ENCODE measurements around the gene CPNE2. TPM values are rescaled to one million over a fixed set of nuclear protein-coding genes. Genes with fewer than 3 reads are reported as not detected.
"Not testable (repeated sequence)": the region's sequence is repeated elsewhere in the genome, so short reads cannot be mapped to it uniquely, and the experiment has no call there.

CPNE2 gene
- total RNA-seq, 1 experiment from 2014 or later: 35.2 TPM

DNA sequence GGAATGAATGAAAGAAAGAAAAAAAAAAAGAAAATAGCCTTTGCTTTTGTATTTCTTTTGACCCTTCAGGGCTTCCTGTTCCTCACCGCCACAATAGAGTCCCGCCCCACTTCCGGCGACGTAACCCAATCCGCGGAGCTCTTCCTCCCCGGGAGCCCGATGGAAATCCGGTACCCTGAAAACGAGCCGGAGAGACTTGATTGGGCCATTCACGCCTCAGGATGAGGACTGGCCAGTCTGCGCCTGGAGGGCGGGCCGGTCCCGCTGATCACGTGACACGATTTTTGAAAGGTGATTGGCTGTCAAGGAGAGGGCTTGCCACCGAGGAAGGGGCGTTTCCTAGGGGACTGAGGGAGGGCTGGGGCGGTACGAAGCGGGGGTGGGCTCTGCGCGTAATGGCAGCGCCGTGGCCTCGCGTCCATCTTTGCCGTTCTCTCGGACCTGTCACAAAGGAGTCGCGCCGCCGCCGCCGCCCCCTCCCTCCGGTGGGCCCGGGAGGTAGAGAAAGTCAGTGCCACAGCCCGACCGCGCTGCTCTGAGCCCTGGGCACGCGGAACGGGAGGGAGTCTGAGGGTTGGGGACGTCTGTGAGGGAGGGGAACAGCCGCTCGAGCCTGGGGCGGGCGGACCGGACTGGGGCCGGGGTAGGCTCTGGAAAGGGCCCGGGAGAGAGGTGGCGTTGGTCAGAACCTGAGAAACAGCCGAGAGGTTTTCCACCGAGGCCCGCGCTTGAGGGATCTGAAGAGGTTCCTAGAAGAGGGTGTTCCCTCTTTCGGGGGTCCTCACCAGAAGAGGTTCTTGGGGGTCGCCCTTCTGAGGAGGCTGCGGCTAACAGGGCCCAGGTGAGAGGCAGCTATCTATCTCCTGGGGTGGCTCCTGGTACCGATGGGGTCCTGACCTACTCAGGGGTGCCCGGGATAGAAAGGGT is 93.8 kb downstream of the CPNE2 start, which contains the start of the genes PSME3IP1 and RSPRY1:
Gene PSME3IP1, minus strand, starts transcription at position 95 of the 927 bp plus-strand sequence. CDS start 12,185 bp downstream, outside the sequence.
Gene RSPRY1, plus strand, starts transcription at position 385 of the 927 bp plus-strand sequence. CDS start 18,330 bp downstream, outside the sequence.
- POLR2A ChIA-PET (ENCODE audit: unreplicated experiment): interaction anchor here (0.5 to 1.0 kb wide), 13 partner anchors 8 to 295 kb away, joined by 3 to 13 read pairs (median 7); partner anchors contain the start of genes ARL2BP and POLR2C
- H3K9me3 ChIP-seq (ENCODE audit: insufficient read depth, low read depth): no peaks in the 10 kb centered on the region
- peak within 1 kb of the TSS; percentile 89 for H2AFZ ChIP-seq
- DNase-seq: peak; percentile 97 to 99
- peaks cover 44% of the 10 kb centered on the region for H3K4me1 ChIP-seq (replicated peaks; ENCODE audit: insufficient read depth)
- H3K4me2 ChIP-seq: peak within 1 kb of the TSS; percentile 96
- H3K27ac ChIP-seq: peak within 1 kb of the TSS; percentile 64
- TSS peak; percentile 29 for BruUV-seq (replicated peaks)
- no peaks in the 10 kb centered on the region for H3K9me2 ChIP-seq (ENCODE audit: insufficient read depth)
- H3K27me3 ChIP-seq (ENCODE audit: insufficient read depth, low read depth): no peaks in the 10 kb centered on the region
- CTCF ChIA-PET: interaction anchor here (0.7 to 1.4 kb wide), 2 partner anchors 114 to 929 kb away, joined by 7 to 14 read pairs; no protein-coding TSS in a partner anchor
- peaks cover 96% of the 10 kb centered on the region for H3K79me2 ChIP-seq (ENCODE audit: low read depth)
- peak within 1 kb of the TSS; percentile 86 for H3K4me3 ChIP-seq
- intact Hi-C loops (cut with micrococcal nuclease; ENCODE audit: unreplicated experiment): loop anchor here (1.0 to 5.0 kb wide), 3 partner anchors 59 to 231 kb away; partner anchors contain the start of gene ARL2BP
- no peak for TF ChIP-seq EZH2 (IDR thresholded peaks at IDR 0.05; ENCODE audit: low read depth)
- TF ChIP-seq, protein P1, sequence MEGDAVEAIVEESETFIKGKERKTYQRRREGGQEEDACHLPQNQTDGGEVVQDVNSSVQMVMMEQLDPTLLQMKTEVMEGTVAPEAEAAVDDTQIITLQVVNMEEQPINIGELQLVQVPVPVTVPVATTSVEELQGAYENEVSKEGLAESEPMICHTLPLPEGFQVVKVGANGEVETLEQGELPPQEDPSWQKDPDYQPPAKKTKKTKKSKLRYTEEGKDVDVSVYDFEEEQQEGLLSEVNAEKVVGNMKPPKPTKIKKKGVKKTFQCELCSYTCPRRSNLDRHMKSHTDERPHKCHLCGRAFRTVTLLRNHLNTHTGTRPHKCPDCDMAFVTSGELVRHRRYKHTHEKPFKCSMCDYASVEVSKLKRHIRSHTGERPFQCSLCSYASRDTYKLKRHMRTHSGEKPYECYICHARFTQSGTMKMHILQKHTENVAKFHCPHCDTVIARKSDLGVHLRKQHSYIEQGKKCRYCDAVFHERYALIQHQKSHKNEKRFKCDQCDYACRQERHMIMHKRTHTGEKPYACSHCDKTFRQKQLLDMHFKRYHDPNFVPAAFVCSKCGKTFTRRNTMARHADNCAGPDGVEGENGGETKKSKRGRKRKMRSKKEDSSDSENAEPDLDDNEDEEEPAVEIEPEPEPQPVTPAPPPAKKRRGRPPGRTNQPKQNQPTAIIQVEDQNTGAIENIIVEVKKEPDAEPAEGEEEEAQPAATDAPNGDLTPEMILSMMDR (conservative IDR thresholded peaks at IDR 0.05): no peak
- H4K20me1 ChIP-seq (ENCODE audit: insufficient read depth): no peaks in the 10 kb centered on the region; the same call in 1 of the 2 replicates
- peaks cover 16% of the 10 kb centered on the region; the same call in 1 of the 2 replicates for H3F3A ChIP-seq (ENCODE audit: insufficient read depth, low read depth)
- H3K36me3 ChIP-seq (ENCODE audit: low read depth): 0 out of 2 replicates have a peak, but pooled peaks cover 3% of the 10 kb centered on the region

DNA sequence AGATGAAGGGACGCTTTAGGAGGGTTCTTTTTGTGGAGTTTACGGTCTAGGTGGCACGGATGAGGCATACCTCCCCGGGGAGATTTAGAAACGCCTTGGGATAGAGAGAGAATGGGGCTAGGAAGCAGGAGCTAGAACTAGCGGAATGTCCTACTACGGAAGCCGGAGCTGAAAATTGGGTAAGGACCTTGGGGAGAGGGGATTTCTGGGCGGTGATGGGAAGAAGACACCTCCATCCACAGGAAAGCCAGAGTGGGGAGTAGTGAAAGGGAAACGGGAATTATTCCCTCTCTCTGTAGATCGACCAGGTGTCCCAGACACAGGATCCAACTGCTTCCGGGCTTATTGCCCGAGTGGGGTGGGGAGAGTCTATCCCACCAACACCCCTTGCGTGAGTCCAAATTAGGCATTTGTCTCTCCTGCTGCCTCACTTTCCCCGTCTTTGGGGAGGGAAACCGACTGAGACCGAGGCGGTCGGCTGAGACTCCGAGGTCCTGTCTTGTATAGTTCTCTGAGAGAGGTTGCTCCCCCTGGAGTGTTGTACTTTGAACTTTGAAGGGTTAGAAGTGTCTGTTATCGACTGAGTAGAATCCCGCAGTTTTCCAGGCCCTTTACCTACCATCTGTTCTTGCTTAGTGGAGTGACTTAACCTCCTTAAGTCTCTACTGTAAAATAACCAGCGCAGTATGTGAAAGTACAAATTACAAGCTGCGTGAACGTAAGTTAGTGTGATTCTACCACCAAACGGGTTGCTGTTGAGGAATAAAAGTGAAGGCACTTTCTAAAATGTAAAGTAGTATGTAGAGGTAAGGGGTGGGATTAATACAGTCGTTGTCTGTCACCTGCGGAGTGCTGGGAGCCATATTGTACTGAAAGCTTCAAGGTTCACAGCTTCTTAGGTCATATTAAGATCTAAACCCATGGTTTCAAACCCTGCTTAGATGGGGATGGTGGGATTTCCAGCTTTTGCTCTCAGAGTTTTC is 94.8 kb downstream of the CPNE2 start:
- H3K27me3 ChIP-seq (ENCODE audit: insufficient read depth, low read depth): no peaks in the 10 kb centered on the region
- intact Hi-C loops (cut with micrococcal nuclease; ENCODE audit: unreplicated experiment): loop anchor here (1.0 to 5.0 kb wide), 3 partner anchors 58 to 230 kb away; partner anchors contain the start of gene ARL2BP
- H3K9me2 ChIP-seq (ENCODE audit: insufficient read depth): no peaks in the 10 kb centered on the region
- no peaks in the 10 kb centered on the region for H3K36me3 ChIP-seq (ENCODE audit: low read depth)
- peak overlapping the region; percentile 75 for H3K4me3 ChIP-seq
- ChIA-PET POLR2A (ENCODE audit: unreplicated experiment) (interaction anchor here (0.6 kb wide), 1 partner anchor 1123 kb away, joined by 9 read pairs; no protein-coding TSS in a partner anchor), CTCF (interaction anchor here (0.5 to 1.4 kb wide), 3 partner anchors 57 to 113 kb away, joined by 3 to 7 read pairs (median 4); no protein-coding TSS in a partner anchor)
- peaks cover 96% of the 10 kb centered on the region for H3K79me2 ChIP-seq (ENCODE audit: low read depth)
- peak overlapping the region; percentile 96 for H3K4me2 ChIP-seq
- BruUV-seq (replicated peaks): no TSS peak
- H4K20me1 ChIP-seq (ENCODE audit: insufficient read depth): no peaks in the 10 kb centered on the region; the same call in 1 of the 2 replicates
- TF ChIP-seq, protein P1 (conservative IDR thresholded peaks at IDR 0.05): no peak
- no peak for TF ChIP-seq EZH2 (IDR thresholded peaks at IDR 0.05; ENCODE audit: low read depth)
- H3F3A ChIP-seq (ENCODE audit: insufficient read depth, low read depth): peaks cover 23% of the 10 kb centered on the region; the same call in 1 of the 2 replicates
- H3K27ac ChIP-seq: peak overlapping the region; percentile 32; the same call in 1 of the 2 replicates
- DNase-seq: peak in 1 of 2 experiments; percentile 18
- H3K9me3 ChIP-seq (ENCODE audit: insufficient read depth, low read depth): no peaks in the 10 kb centered on the region
- peaks cover 53% of the 10 kb centered on the region for H3K4me1 ChIP-seq (replicated peaks; ENCODE audit: insufficient read depth)
- peak overlapping the region; percentile 87 for H2AFZ ChIP-seq

DNA sequence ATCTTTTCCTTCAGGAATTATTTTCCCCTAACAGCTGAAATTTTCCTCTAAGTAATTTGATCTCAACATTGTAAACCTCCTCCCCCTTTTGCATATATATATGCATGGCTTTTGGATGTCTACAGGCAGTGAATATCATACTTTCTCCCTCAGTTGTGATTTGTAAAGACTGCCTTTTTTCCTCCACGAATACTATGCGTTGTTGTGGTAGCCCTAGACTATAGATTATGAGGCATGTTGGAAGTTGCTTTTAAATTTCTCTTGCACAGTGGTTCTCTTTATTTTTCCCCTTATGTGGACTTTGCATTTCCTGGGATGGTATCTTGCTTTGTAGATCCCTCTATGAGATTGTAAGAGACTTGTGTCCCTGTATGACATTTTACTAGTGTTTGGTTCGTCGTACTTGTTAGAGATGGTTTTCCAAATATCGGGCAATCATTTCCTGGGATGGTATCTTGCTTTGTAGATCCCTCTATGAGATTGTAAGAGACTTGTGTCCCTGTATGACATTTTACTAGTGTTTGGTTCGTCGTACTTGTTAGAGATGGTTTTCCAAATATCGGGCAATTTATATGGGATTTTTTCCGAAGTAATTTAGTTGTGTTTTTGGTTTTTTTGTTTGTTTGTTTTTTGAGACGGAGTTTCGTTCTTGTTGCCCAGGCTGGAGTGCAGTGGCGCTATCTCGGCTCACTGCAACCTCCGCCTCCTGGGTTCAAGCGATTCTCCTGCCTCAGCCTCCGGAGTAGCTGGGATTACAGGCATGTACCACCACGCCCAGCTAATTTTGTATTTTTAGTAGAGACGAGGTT is 95.7 kb downstream of the CPNE2 start:
- intact Hi-C loops (cut with micrococcal nuclease; ENCODE audit: unreplicated experiment): loop anchor here (5.0 kb wide), 1 partner anchor 229 kb away; no protein-coding TSS in a partner anchor
- POLR2A ChIA-PET (ENCODE audit: unreplicated experiment): interaction anchor here (0.6 kb wide), 1 partner anchor 1122 kb away, joined by 9 read pairs; no protein-coding TSS in a partner anchor
- H2AFZ ChIP-seq; H3K27ac ChIP-seq; H4K20me1 ChIP-seq (ENCODE audit: insufficient read depth); H3K36me3 ChIP-seq (ENCODE audit: low read depth); BruUV-seq (replicated peaks); H3K9me3 ChIP-seq (ENCODE audit: insufficient read depth, low read depth); H3K9me2 ChIP-seq (ENCODE audit: insufficient read depth); DNase-seq; H3K27me3 ChIP-seq (ENCODE audit: insufficient read depth, low read depth): not testable (repeated sequence)
- Histone ChIP-seq H3K79me2 (ENCODE audit: low read depth) (peaks cover 96% of the 10 kb centered on the region), H3K4me3 (peak overlapping the region; percentile 75), H3K4me1 (replicated peaks; ENCODE audit: insufficient read depth) (peaks cover 61% of the 10 kb centered on the region), H3K4me2 (peak overlapping the region; percentile 96), H3F3A (ENCODE audit: insufficient read depth, low read depth) (peaks cover 23% of the 10 kb centered on the region; the same call in 1 of the 2 replicates)
- CTCF ChIA-PET: interaction anchor here (0.5 to 0.9 kb wide), 2 partner anchors 56 to 95 kb away, joined by 3 to 4 read pairs; no protein-coding TSS in a partner anchor
